HG03378 (cell line): ENCODE measurements around the gene EIF1B.

Experiments used
- ATAC-seq: cut with Tn5 transposase; IDR thresholded peaks from one replicate; pipeline ENCODE4 v1.9.1; 2021; ENCODE audit warnings: mild to moderate bottlenecking, moderate library complexity; ENCODE audit not compliant: unreplicated experiment

Gene EIF1B

GRCh38 chr3:40340541-40341170 is 31.1 kb downstream of the EIF1B start:
- ATAC-seq, result no peak

GRCh38 chr3:40341671-40342070 is 32.2 kb downstream of the EIF1B start:
- no peak for ATAC-seq

DNA sequence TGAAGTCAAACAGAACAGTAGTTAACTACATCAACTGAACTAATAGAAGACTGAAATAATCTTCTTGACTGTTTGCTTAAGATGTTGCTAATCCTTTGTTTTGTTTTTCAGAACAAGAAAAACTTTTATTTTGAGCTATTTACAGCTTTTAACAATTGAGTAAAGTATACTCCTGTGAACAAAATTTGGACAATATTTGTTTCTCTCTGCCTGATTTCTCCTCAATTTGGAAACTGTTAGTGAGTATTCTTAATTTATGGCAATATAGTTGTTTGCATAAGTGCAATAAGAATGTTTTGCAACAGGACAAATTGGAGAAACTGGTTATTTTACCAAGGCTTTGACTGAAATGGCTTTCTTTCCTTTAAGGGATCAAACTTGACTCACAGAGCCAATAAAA is 41.0 kb downstream of the EIF1B start:
- no peak for ATAC-seq

DNA sequence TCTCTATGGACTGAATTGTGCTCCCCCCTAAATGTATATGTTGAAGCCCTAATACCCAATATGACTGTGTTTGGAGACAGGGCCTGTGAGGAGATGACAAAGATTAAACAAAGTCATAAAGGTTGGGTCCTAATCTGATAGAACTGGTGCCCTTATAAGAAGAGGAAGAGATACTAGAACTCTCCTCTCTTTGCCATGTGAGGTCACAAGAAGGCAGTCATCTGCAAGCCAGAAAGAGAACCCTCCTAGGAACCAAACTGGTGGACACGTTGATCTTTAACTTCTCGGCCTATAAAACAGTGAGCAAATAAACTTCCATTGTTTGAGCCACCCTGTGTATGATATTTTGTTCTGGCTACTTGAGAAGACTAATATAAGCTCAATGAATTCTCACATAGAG is 45.9 kb downstream of the EIF1B start:
- no peak for ATAC-seq

DNA sequence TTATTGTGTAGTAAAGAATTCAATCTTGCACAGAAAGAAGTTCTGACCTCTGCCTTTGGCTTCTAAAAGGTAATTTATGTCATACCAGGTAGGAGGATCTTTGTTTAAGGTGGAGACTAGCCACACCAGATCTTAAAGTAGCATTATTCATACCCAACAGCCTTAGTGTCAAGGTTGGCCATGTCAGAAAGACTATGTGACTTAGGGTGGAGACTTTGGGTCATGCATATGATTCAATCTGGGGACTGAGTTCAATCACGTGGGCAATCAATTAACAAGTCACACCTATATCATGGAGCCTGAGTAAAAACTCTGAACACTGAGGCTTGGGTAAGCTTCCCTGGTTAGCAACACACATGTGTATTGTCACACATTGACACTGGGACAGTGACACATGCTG is 48.9 kb downstream of the EIF1B start:
- ATAC-seq, result no peak
